ENCODE measurements around the gene CALD1.

GRCh38 chr7:134737566-134738345, 41.7 kb upstream of the CALD1 start:
- TF ChIP-seq POLR2A (IDR thresholded peaks at IDR 0.05) (no peak), CTCF (IDR thresholded peaks at IDR 0.05) (no peak)
